Measurements from ENCODE around the gene MEIS1.

The MEIS1 gene

GRCh38 chr2:66443979-66444861, 9.3 kb downstream of the MEIS1 start:
- DNase-seq = peak in 1 of 4 experiments; percentile 3

- DNase-seq = peak in 1 of 4 experiments; percentile 3
Observed at GRCh38 chr2:66445076-66445924, 10.4 kb downstream of the MEIS1 start.

- peak in 2 of 4 experiments; percentile 15 to 63 for DNase-seq
Observed at GRCh38 chr2:66445925-66446871, 11.3 kb downstream of the MEIS1 start.

GRCh38 chr2:66446941-66447340, 12.0 kb downstream of the MEIS1 start:
- DNase-seq = no peak

- DNase-seq = no peak
Observed at GRCh38 chr2:66447677-66448076, 12.8 kb downstream of the MEIS1 start.

GRCh38 chr2:66448136-66448991, 13.4 kb downstream of the MEIS1 start:
- no peak for DNase-seq

- no peak for DNase-seq
Observed at GRCh38 chr2:66452214-66452613, 17.3 kb downstream of the MEIS1 start.

- no peak for DNase-seq
Observed at GRCh38 chr2:66452917-66453316, 18.0 kb downstream of the MEIS1 start.

GRCh38 chr2:66455490-66455889, 20.6 kb downstream of the MEIS1 start:
- no peak for DNase-seq

GRCh38 chr2:66456183-66457041, 21.5 kb downstream of the MEIS1 start:
- DNase-seq = no peak

- no peak for DNase-seq
Observed at GRCh38 chr2:66457545-66457944, 22.6 kb downstream of the MEIS1 start.

GRCh38 chr2:66460031-66460430, 25.1 kb downstream of the MEIS1 start:
- no peak for DNase-seq

- DNase-seq = no peak
Observed at GRCh38 chr2:66461001-66461663, 26.2 kb downstream of the MEIS1 start.

- peak in 3 of 4 experiments; percentile 23 to 47 (median 46) for DNase-seq
Observed at GRCh38 chr2:66461664-66462500, 27.0 kb downstream of the MEIS1 start.

GRCh38 chr2:66462501-66462825, 27.5 kb downstream of the MEIS1 start:
- no peak for DNase-seq

- DNase-seq = no peak
Observed at GRCh38 chr2:66463206-66463755, 28.4 kb downstream of the MEIS1 start.

- no peak for DNase-seq
Observed at GRCh38 chr2:66464930-66465637, 30.2 kb downstream of the MEIS1 start.

- DNase-seq = no peak
Observed at GRCh38 chr2:66466433-66466832, 31.5 kb downstream of the MEIS1 start.

Measured in suppressor macrophage (primary cell).